GM19025 (cell line): Measurements from ENCODE around the gene C2orf76.
"Not testable (repeated sequence)": the region's sequence is repeated elsewhere in the genome, so short reads cannot be mapped to it uniquely, and the experiment has no call there.

Experiments
- ATAC-seq: cut with Tn5 transposase; IDR thresholded peaks from one replicate; pipeline ENCODE4 v1.9.1; 2021; ENCODE audit warnings: mild to moderate bottlenecking, low read depth, moderate library complexity; ENCODE audit not compliant: unreplicated experiment

Gene C2orf76

DNA sequence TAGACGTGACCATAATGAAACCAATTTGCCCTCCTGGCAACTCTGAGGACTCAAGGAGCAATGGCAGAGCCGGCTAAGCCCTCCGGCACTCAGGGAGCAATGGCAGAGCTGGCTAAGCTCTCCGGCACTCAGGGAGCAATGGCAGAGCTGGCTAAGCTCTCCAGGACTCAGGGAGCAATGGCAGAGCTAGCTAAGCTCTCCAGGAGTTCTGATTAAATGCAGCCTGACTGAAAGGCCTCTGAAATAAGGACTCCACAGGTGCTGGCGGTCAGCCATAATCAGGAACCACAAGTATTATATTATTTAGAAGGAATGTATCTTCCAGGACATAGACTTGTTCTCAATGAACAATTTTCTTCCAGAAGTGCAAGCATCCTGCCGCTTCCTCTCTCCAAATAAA, 65.2 kb downstream of the C2orf76 start:
- ATAC-seq, result no peak

DNA sequence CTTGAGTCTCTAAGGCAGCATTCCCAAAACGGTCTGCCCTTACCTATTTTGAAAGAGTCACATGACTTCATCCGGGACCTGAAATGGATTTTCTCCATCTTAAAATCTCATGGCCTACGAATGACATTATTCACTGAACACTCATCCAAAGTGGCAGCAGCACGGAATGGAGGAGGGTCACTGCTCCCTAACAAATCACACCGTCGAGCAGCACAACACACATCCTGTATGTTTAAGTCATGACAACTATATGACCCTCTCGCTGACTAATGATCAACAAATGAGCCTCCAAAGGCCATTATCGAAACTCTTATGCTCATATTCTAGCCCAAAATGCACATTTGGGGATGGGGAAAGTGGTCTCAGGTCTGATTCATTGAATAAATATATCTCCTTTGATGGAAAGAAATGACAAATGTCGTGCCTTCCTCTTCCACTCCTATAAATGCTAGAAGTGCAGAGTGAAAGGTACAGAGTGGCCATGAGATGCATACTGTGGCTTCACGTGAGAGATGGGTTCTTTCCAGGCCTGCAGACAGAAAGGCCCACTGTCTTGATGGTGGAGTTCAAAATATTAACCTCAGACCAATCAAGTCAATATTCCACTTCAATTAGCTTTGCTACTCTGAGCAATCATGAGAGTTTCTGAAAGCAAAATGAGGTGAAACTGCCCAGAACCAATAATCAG, 70.8 kb downstream of the C2orf76 start:
- no peak for ATAC-seq

DNA sequence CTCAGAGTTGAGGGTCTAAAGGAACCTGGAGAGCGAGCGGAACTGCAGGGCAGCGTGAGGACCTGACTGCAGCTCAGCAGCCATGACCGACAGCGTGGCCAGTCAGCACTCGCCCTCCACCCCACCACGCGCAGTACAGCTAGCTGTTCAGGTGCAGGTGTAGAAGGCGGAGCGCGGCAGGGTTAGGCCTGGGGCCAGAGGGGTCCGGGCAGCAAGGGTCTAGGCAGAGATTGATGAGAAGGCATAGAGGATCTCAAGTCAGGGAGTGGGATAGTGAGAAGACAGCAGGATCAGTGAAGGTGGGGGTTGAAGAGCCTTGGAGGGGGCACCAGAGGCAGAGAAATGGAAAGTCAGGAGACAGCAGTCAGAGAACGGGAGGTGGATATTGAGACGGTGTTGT, 72.0 kb downstream of the C2orf76 start:
- ATAC-seq, result no peak

- ATAC-seq, result no peak
Observed at GRCh38 chr2:119293900-119294299, 72.7 kb downstream of the C2orf76 start.

DNA sequence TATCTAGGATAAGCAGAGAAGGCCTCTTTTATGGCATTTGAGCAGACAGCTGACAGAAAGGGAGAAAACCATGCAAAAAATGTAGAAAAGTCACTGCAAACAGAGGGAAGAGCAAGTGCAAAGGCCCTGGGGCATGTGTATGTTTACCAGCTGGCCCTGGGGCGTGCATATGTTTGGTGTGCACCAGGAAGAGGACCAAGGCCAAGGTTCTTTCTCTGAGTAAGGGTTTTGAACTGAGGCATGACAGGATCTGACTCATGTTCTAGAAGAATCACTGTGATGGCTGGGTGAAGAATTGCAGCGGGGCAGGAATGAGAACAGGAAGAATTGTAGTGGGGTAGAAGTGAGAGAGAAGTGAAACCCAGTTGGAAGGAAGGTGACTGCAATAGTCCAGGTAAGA, 73.4 kb downstream of the C2orf76 start:
- no peak for ATAC-seq

GRCh38 chr2:119292226-119292625, 74.4 kb downstream of the C2orf76 start:
- no peak for ATAC-seq

- ATAC-seq, result no peak
Observed at GRCh38 chr2:119291588-119292167, 75.0 kb downstream of the C2orf76 start.

DNA sequence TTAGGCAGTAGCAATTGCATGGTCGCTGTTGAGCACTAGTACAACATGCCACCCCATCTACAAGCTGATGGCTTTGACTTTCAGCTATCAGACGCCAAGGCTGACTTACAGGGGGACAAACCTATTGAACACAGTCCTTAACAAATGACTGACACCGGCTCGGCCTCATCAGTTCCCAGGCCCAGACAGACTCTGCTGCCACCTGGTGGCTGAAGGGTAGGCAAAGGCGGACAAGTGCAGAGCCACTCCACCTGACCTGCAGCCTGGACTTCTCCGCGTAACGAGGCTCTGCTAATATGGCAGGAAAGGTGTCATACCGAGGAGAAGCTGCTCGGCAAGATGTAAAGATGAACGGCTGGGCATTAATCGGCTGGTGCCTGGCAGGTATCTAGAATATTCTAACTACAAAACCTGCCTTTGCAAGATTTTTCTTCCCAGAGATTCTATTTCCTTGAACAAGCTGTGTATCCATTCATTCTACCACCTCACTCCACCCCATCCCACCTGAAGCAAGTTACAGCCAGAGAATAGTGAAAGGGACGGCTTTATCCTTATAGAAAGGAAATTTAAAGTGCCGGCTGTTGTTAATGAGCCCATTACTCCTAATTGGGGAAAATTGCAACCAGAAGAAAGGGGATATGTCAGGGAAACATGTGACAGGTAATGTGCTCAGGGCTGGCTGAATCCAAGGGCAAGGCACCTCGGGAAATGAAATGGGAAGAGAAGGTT, 75.6 kb downstream of the C2orf76 start:
- peak; percentile 79 for ATAC-seq

- ATAC-seq, result no peak
Observed at GRCh38 chr2:119289642-119290041, 77.0 kb downstream of the C2orf76 start.

DNA sequence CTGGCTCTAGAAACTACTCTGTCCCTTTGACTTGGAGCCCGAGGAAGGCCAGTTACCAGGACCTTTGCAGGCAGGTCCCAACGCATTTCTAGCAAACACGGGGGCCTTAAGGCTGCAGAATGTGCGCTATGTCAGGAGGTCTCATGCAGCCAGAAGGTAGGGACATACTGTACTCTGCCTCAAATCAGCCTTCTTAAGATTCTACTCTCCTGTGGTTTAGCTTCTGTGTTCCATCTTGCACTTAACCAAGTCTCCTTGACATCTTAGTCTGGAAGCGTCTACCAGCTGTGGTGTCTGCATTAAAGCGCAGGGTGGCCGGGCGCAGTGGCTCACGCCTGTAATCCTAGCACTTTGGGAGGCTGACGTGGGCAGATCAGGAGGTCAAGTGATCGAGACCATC, 77.5 kb downstream of the C2orf76 start:
- no peak for ATAC-seq

DNA sequence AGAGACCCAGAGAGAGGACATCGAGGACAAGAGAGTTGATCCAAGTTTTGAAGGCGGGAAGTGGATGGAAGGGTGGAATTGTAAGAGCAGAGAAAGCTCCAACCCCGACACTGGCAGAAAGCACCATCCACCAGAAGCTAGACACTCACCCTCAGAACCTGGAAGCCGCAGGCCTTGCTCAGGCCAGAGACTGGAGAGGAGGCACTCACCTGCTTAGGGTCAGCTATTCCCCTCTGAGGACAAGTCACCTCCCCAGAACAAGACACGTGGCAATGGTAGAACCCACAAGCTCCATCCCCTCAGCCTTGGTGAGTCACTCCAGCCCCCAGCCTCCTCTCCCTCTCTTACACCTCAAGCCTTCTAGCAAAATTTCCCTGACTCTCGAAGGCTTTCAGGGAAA, 78.1 kb downstream of the C2orf76 start:
- no peak for ATAC-seq

- no peak for ATAC-seq
Observed at GRCh38 chr2:119286661-119287060, 80.0 kb downstream of the C2orf76 start.

GRCh38 chr2:119283873-119284331, 82.7 kb downstream of the C2orf76 start:
- no peak for ATAC-seq

DNA sequence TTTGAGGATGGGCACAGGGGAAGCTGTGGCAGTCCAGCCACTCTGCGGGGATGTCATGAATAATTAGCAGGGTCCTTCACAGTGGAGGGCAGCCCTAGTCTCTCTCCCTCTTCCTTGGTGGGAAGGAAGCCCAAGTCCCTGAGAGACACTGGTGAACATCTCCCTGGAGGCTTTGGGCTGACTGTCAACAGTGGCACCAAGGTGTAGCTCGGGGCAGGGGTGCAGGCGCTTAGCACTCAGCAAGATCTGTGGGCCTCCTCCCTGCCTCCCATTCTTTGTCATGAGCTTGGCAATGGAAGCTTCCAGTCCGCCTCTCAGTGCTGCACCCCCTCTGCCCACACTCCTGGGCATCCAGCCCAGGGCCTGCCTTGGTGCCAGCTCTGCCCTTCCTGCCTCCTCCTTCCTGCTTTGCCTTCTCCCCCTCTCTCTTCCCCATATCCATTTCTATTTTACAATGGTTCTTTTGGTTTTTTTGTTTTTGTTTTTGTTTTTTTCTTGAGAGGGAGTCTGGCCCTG, 83.6 kb downstream of the C2orf76 start:
- ATAC-seq, result no peak

GRCh38 chr2:119282146-119282995, 84.3 kb downstream of the C2orf76 start:
- ATAC-seq, result no peak

DNA sequence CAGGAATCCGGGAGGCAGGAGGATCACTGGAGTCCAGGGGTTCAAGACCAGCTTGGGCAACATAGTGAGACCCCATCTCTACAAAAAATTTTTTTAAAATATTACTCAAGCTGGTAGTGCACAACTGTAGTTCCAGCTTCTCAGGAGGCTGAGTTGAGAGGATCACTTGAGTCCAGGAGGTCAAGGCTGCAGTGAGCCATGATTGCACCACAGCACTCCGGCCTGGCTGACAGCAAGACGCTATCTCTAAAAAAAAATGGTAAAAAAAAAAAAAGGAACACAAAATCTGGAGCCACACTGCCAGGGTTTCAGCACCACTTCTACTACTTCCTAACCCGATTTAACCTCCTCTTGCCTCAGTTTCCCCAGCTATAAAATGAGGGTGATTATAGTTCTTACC, 86.0 kb downstream of the C2orf76 start:
- no peak for ATAC-seq

- ATAC-seq, result no peak
Observed at GRCh38 chr2:119279666-119280065, 87.0 kb downstream of the C2orf76 start.

DNA sequence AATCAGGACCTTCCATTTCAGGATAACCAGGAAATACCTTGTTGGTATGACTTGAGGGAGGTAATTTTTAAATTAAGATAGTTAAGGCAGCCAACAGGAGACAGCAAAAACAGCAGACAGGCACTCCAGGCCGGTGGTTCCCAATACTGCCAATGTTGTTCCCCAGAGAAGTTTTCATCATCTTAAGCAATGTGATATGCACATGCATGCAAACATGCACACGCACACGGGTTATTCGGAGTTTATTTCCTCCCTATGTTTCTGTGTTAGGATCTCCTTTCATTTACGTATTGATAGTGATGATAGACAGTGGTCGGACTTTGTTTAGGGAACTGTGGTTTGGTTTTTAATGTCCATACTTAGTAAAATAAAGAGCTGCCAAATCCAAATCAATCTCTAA, 87.7 kb downstream of the C2orf76 start:
- no peak for ATAC-seq

- ATAC-seq, result not testable (repeated sequence)
Observed at GRCh38 chr2:119278385-119278784, 88.2 kb downstream of the C2orf76 start.

- ATAC-seq, result no peak
Observed at GRCh38 chr2:119276864-119277263, 89.8 kb downstream of the C2orf76 start.

DNA sequence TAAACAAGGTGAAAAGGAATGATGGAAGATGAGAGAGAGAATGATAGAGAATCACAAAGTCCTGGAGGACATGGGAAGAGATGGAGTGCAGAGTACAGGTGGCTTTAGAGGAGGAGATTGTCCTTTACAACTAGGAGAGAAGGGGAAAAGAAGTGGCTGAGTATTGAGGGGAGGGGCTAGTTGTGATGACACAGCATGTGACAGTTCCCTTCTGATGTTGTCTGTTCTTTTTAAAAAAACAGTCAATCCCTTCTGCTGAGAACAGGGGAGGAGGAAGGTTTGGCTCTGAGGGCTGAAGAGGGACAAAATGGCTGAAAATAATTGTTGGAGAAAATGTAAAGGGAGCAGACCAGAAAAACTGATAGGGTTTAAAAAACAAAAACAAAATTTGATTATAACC, 99.0 kb downstream of the C2orf76 start:
- no peak for ATAC-seq
